ENCODE data around the gene PMFBP1. TPM values are rescaled to one million over a fixed set of nuclear protein-coding genes. Genes with fewer than 3 reads are reported as not detected.

Gene PMFBP1
- total RNA-seq, 1 experiment from 2014 or later = 2.7 TPM

DNA sequence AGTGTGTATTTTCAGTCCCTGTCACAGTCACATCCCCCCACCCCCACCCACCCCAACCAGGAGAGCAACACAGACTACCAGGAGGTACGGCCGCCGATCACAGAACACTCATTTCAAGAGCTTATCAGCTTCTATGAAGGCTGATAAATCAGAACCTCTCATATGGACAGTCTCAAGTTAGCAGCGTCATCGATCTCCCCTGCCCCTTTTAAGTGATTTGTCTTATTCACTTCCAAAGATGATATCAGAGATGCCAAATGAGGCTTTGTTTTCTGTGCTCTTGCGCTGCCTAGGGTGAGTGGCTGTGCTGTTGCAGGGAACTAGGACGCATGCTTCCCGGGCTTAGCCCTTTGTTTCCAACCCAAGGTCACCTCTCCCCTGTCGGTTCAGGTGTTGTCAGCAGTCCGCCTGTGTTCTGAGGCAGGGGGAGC, 26.8 kb upstream of the PMFBP1 start:
- no peaks in the 10 kb centered on the region for H3K9me3 Mint-ChIP-seq
- H4K5ac ChIP-seq (ENCODE audit: insufficient read length, low read depth, low read length) = no peak overlapping the region
- no peak overlapping the region for H3K56ac ChIP-seq (ENCODE audit: insufficient read length, low read depth, low read length)
- no peaks in the 10 kb centered on the region for H4K20me1 ChIP-seq (ENCODE audit: control insufficient read depth, insufficient read depth, insufficient read length)
- H2BK120ac ChIP-seq (ENCODE audit: low read depth, low read length, poor library complexity, severe bottlenecking) = no peak overlapping the region
- no peak overlapping the region for H2BK20ac ChIP-seq (ENCODE audit: low read depth, low read length, poor library complexity, severe bottlenecking)
- no peak overlapping the region for H3K4me3 Mint-ChIP-seq
- no peak overlapping the region for H3K27ac Mint-ChIP-seq
- no peaks in the 10 kb centered on the region for H3K23me2 ChIP-seq (ENCODE audit: insufficient read length, low read depth, low read length, poor library complexity, severe bottlenecking)
- no peak overlapping the region for H2BK15ac ChIP-seq (ENCODE audit: low read depth, low read length)
- H3K27ac ChIP-seq (ENCODE audit: insufficient read length, low read depth, low read length) = no peak overlapping the region
- H3K36me3 Mint-ChIP-seq (ENCODE audit: insufficient read depth in 1 of 3, low read depth in 3 of 3) = no peaks in the 10 kb centered on the region
- TF ChIP-seq, protein P1, sequence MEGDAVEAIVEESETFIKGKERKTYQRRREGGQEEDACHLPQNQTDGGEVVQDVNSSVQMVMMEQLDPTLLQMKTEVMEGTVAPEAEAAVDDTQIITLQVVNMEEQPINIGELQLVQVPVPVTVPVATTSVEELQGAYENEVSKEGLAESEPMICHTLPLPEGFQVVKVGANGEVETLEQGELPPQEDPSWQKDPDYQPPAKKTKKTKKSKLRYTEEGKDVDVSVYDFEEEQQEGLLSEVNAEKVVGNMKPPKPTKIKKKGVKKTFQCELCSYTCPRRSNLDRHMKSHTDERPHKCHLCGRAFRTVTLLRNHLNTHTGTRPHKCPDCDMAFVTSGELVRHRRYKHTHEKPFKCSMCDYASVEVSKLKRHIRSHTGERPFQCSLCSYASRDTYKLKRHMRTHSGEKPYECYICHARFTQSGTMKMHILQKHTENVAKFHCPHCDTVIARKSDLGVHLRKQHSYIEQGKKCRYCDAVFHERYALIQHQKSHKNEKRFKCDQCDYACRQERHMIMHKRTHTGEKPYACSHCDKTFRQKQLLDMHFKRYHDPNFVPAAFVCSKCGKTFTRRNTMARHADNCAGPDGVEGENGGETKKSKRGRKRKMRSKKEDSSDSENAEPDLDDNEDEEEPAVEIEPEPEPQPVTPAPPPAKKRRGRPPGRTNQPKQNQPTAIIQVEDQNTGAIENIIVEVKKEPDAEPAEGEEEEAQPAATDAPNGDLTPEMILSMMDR (conservative IDR thresholded peaks at IDR 0.05) = no peak
- peak; percentile 46 for DNase-seq
- no peaks in the 10 kb centered on the region for H3K9me3 ChIP-seq (ENCODE audit: control insufficient read depth, low read depth, low read length)
- no peak overlapping the region for H2BK5ac ChIP-seq (ENCODE audit: insufficient read length, low read length)
- H3K18ac ChIP-seq (ENCODE audit: insufficient read length, low read depth, low read length) = no peak overlapping the region
- H3K9ac ChIP-seq (ENCODE audit: extremely low read depth, insufficient read length, low read length) = no peak overlapping the region
- no peak overlapping the region for H4K91ac ChIP-seq (ENCODE audit: insufficient read length, low read depth, low read length)
- H3K27me3 ChIP-seq (ENCODE audit: insufficient read depth, low read length) = no peaks in the 10 kb centered on the region
- H3K79me1 ChIP-seq (ENCODE audit: insufficient read depth, low read depth, low read length, poor library complexity, severe bottlenecking) = no peaks in the 10 kb centered on the region
- H3K27me3 Mint-ChIP-seq (ENCODE audit: low read depth) = no peaks in the 10 kb centered on the region
- H2AK5ac ChIP-seq (ENCODE audit: insufficient read length, low read length) = no peak overlapping the region
- H3K79me2 ChIP-seq (ENCODE audit: insufficient read depth, low read length) = no peaks in the 10 kb centered on the region
- H3K14ac ChIP-seq (ENCODE audit: insufficient read depth, low read length) = no peak overlapping the region
- H2AFZ ChIP-seq (ENCODE audit: low read length) = no peak overlapping the region
- H4K8ac ChIP-seq (replicated peaks; ENCODE audit: insufficient read length, low read depth, low read length) = no peak overlapping the region
- H2BK12ac ChIP-seq (ENCODE audit: insufficient read length, low read depth, low read length) = no peak overlapping the region
- H3K4ac ChIP-seq (ENCODE audit: low read depth, low read length) = no peak overlapping the region
- H3K4me1 ChIP-seq (ENCODE audit: insufficient read depth, low read length) = no peaks in the 10 kb centered on the region; the same call in 1 of the 2 replicates
- H3K4me1 Mint-ChIP-seq = peaks cover 40 to 47% of the 10 kb centered on the region in 2 experiments
- H3T11ph ChIP-seq (ENCODE audit: low read length) = no peak overlapping the region
- WGBS (ENCODE audit: extremely low coverage, insufficient read length, low lambda C conversion rate) = no CpG with 5 or more reads among the region's 10 CpGs
- H3K23ac ChIP-seq (ENCODE audit: insufficient read length, low read depth, low read length) = no peak overlapping the region
- no peak overlapping the region for H3K4me2 ChIP-seq (ENCODE audit: insufficient read depth, insufficient read length, low read length)
